Measurements from ENCODE around the gene PAK6. TPM values are rescaled to one million over a fixed set of nuclear protein-coding genes. Genes with fewer than 3 reads are reported as not detected.

PAK6 gene
- total RNA-seq, 2 donors from 2014 or later = 7.7 to 9.1 TPM

DNA sequence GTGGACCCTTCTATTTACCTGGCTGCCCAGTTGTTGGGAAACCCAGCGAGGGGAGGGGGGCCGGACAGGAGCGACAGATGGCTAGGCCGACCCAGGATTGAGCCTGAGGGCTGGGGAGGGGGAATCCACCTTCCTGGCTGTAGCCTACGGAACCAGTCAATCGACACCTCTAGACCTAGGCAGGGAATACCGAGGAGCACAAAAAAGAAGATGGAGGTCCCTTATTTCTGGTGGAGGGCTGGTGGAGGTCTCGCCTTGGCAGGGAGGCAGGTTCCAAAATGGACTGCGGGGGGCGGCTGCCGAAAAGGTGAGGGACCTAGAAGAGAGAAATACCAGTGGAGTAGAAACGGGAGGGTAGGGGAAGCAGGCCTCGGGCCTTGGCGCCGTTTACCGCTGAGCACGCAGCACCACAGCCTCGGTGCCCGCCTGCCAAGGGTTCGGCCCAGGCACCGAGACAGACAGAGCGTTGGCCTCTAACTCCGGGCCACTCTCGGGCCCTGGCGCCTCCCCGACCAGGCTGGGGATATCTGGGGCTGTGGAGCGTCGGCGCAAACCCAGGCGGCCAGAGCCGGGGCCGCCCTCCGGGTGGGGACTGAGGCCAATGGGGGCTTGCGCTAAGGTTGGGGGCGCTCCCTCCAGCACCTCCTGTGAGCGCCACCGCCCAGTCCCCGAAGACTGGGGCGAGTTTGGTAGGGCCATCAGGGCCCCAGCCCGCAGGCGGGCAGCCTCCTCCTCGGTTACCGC is 42.4 kb downstream of the PAK6 start:
- Histone ChIP-seq H3K9ac (ENCODE audit: extremely low read depth, low read length, poor library complexity, severe bottlenecking) (no peak overlapping the region), H3K27ac (ENCODE audit: low read depth, low read length) (no peak overlapping the region), H3K36me3 (ENCODE audit: control insufficient read depth, insufficient read depth, low read length) (no peaks in the 10 kb centered on the region), H3K4me3 (ENCODE audit: low read length) (no peak overlapping the region), H3K4me1 (ENCODE audit: control insufficient read depth, insufficient read depth, low read length) (no peaks in the 10 kb centered on the region), H3K27me3 (ENCODE audit: control insufficient read depth, insufficient read depth, low read length, poor library complexity, severe bottlenecking) (peaks cover 84% of the 10 kb centered on the region), H3K9me3 (ENCODE audit: control insufficient read depth, low read length) (no peaks in the 10 kb centered on the region)
- H3K4me1 Mint-ChIP-seq = peaks cover 14% of the 10 kb centered on the region
- peak overlapping the region; percentile 29 for H3K4me3 Mint-ChIP-seq
- 28 to 29% methylated on average over 27 to 43 of the region's 43 CpGs for WGBS, 2 experiments (ENCODE audit: insufficient coverage in 1 of 2, insufficient read length in 1 of 2)
- TF ChIP-seq, protein P1, sequence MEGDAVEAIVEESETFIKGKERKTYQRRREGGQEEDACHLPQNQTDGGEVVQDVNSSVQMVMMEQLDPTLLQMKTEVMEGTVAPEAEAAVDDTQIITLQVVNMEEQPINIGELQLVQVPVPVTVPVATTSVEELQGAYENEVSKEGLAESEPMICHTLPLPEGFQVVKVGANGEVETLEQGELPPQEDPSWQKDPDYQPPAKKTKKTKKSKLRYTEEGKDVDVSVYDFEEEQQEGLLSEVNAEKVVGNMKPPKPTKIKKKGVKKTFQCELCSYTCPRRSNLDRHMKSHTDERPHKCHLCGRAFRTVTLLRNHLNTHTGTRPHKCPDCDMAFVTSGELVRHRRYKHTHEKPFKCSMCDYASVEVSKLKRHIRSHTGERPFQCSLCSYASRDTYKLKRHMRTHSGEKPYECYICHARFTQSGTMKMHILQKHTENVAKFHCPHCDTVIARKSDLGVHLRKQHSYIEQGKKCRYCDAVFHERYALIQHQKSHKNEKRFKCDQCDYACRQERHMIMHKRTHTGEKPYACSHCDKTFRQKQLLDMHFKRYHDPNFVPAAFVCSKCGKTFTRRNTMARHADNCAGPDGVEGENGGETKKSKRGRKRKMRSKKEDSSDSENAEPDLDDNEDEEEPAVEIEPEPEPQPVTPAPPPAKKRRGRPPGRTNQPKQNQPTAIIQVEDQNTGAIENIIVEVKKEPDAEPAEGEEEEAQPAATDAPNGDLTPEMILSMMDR (conservative IDR thresholded peaks at IDR 0.05) = no peak
- no peak for DNase-seq
- peaks cover 84% of the 10 kb centered on the region for H3K27me3 Mint-ChIP-seq (ENCODE audit: insufficient read depth)
- H3K36me3 Mint-ChIP-seq (ENCODE audit: low read depth) = no peaks in the 10 kb centered on the region
- H3K27ac Mint-ChIP-seq = no peak overlapping the region
- no peaks in the 10 kb centered on the region for H3K9me3 Mint-ChIP-seq

DNA sequence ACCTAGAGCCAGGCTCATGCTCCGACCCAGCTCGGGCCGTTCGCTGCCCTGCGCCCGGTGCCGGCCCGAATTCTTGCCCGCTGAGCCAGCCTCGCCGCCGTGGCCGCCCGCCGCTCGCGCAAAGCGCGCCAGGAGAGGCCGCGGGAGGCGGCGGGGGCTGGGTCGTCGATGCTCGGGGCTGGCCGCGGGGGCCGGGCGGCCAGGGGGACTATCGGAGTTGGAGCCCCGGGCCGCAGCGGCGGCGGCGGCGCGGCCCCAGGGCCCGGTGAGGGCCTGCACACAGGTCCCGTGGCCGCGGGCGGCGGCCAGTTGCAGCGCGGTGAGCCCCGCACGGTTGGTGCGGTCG is 42.9 kb downstream of the PAK6 start:
- TF ChIP-seq, protein P1 (conservative IDR thresholded peaks at IDR 0.05) = no peak
- H3K4me3 ChIP-seq (ENCODE audit: low read length) = no peak overlapping the region
- Mint-ChIP-seq H3K4me1 (peaks cover 14% of the 10 kb centered on the region), H3K27me3 (ENCODE audit: insufficient read depth) (peaks cover 86% of the 10 kb centered on the region), H3K27ac (no peak overlapping the region), H3K4me3 (no peak overlapping the region), H3K36me3 (ENCODE audit: low read depth) (no peaks in the 10 kb centered on the region), H3K9me3 (no peaks in the 10 kb centered on the region)
- no peaks in the 10 kb centered on the region for H3K9me3 ChIP-seq (ENCODE audit: control insufficient read depth, low read length)
- 3 to 4% methylated on average over 5 to 51 of the region's 51 CpGs for WGBS, 2 experiments (ENCODE audit: insufficient coverage in 1 of 2, insufficient read length in 1 of 2)
- peaks cover 90% of the 10 kb centered on the region for H3K27me3 ChIP-seq (ENCODE audit: control insufficient read depth, insufficient read depth, low read length, poor library complexity, severe bottlenecking)
- no peak for DNase-seq
- no peak overlapping the region for H3K27ac ChIP-seq (ENCODE audit: low read depth, low read length)
- H3K9ac ChIP-seq (ENCODE audit: extremely low read depth, low read length, poor library complexity, severe bottlenecking) = no peak overlapping the region
- H3K36me3 ChIP-seq (ENCODE audit: control insufficient read depth, insufficient read depth, low read length) = no peaks in the 10 kb centered on the region
- no peaks in the 10 kb centered on the region for H3K4me1 ChIP-seq (ENCODE audit: control insufficient read depth, insufficient read depth, low read length)

DNA sequence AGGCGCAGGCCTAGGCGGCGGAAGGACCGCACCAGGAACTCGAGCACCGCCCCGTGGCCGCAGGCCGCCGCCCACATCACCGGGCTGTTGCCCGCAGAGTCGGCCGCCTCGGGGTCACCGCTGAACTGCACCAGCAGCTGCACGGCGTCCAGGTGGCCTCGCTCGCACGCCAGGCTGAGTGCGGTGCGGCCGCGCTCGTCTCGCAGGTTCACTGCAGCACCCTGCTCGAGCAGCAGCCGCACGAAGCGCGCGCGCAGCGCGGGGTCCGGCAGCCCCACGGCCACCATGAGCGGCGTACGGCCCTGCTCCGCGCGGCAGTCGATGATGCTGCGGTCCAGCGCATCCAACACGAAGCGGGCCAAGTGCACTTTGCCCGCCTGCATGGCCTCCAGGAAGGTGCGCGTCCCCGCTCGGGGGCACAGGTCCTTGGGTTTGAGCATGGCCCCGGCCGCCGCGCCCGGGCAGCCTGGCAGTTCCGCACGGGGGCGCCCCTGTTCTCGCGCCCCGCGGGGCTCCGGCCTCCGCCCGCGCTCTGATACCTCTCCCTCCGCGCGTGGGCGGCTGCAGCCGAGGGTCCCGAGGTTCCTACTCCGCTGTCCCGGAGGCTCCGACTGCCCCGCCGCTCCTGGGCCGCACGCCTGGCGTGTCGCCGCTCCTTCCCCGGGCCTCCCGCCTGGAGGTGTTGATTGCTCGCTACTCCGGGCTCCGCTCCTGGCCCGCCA is 43.4 kb downstream of the PAK6 start:
- Histone ChIP-seq H3K9ac (ENCODE audit: extremely low read depth, low read length, poor library complexity, severe bottlenecking) (no peak overlapping the region), H3K9me3 (ENCODE audit: control insufficient read depth, low read length) (no peaks in the 10 kb centered on the region), H3K27me3 (ENCODE audit: control insufficient read depth, insufficient read depth, low read length, poor library complexity, severe bottlenecking) (peaks cover 95% of the 10 kb centered on the region), H3K36me3 (ENCODE audit: control insufficient read depth, insufficient read depth, low read length) (no peaks in the 10 kb centered on the region), H3K4me1 (ENCODE audit: control insufficient read depth, insufficient read depth, low read length) (no peaks in the 10 kb centered on the region), H3K4me3 (ENCODE audit: low read length) (peak overlapping the region; percentile 45), H3K27ac (ENCODE audit: low read depth, low read length) (no peak overlapping the region)
- Mint-ChIP-seq H3K27ac (no peak overlapping the region), H3K9me3 (no peaks in the 10 kb centered on the region), H3K27me3 (ENCODE audit: insufficient read depth) (peaks cover 87% of the 10 kb centered on the region), H3K4me3 (peak overlapping the region; percentile 36), H3K4me1 (peaks cover 14% of the 10 kb centered on the region), H3K36me3 (ENCODE audit: low read depth) (no peaks in the 10 kb centered on the region)
- WGBS, 2 experiments (ENCODE audit: insufficient coverage in 1 of 2, insufficient read length in 1 of 2) = 1% methylated on average over 55 to 92 of the region's 92 CpGs
- peak; percentile 87 for DNase-seq
- TF ChIP-seq, protein P1 (conservative IDR thresholded peaks at IDR 0.05) = peak; percentile 71
